NOMO-1 (cell line): ENCODE data around the gene ZNF521.
A peak's percentile ranks its signal among the peaks of the same experiment; 100 is the strongest.

Experiments used
- DNase-seq, 2 experiments: peaks; one replicate each; lab custom pipeline; 2025; ENCODE audit not compliant: unreplicated experiment in 2 of 2; lab: John Stamatoyannopoulos, UW

ZNF521 gene

DNA sequence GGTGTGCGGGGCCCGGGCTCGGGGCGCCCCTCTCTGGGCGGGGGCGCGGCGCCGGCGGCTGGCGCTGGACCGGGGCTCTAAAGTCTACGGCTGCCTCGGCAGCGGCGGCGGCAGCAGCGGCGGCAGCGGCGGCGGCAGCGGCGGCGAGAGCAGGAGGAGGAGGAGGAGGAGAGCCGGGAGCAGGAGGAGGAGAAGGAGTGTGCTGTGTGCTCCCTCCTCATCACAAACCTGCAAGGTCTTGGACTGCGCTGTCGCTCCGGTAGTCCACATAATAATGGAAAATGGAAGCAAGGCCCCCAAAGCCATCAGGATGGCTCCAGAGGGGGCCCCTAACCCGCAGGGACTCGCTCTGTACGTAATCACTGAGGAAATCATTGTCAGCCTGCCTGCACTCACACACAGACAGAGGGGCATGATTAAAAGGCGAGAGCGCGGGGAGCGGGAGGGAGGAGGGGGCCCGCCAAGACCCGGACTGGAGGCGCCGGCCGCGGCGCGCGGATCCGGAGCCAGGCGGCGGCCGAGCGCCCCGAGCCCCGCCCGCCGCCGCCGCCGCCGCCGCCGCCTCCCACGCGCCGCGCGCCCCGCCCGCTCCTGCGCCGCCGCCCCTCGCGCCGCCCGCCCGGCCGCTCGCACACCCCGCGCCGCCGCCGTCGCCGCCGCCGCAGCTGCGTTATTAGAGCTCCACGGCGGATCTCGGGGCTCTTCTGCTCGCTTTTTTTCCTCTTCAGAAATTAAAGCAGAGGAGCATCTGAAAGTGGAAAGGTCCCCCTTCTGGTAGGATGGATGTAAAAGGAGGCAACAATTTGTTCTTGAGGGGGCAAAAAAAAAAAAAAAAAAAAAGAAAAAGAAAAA, at the start of gene ZNF521:
TSS of gene ZNF521 (minus strand) at position 390 of the 852 bp plus-strand sequence. CDS start 1,220 bp downstream, outside the sequence.
- DNase-seq, result peak; percentile 94

DNA sequence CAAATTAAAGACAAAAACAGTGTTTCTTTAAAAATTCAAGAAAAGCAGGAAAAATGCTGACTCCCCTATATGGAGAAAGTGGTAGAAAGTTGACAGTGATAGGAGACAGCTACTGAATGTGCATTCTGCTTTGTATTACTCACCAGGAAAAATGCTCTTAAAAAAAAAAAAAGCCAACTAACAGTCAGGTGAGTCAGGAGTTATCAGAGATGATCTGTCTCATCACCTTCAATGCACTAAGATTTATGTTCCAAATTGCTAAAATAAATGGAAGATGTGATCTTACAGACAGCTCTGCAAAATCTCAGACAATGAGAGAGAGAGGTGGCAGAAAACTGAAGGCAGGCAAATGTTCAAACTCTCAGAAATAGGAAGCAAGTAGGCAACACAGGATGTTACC, 47.6 kb upstream of the ZNF521 start:
- DNase-seq, result no peak

DNA sequence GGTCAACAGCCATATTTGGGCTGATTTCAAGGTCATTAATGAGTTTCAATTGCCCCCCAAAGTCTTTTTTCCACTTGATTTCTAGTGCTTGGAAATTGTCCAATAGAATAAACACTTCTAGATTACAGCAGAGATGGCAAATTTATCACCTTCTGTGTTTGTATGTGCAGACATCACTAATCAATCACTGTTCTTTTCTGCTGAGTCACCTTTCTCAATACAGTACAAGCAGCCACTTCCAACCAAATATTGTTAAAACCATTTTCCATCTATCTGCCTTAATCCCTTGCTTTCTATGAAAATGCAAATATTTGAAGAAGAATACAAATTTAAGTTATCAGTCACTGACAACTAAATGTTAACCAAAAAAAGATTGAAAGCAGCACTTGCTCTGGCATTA, 40.2 kb upstream of the ZNF521 start:
- no peak for DNase-seq

DNA sequence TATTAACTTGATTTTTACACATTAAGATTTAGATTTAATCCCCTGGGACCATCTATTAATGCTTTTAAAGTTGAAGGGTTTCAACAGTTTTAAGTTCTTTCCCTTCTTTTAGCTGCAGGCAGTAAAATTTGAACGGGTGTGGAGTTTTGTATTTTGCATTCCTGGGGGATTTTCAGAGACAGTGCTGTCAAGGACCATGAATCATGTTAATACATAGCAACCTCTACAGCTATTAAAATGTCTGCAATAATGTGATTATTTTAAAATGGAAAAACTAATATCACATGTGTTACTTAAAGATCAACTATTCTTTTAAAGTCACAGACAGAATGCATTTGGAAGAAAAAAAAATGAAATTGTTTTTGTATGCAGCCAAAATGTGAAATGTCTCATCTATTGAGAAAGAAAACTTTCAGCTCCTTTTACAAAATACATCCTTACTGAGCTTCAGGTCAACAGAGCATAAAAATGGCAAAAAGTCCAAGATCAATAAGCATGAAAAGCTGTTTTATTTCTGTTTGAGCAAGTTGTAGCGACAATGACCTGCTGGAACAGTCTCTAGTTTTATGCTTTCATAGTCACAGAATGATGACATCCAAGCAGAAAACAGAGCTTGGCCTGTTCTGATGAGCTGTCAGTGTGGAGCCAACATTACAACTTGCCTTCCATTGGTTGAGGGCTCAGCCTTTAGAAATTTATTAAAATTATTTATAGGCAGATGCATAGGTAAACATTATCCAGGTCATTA, 21.6 kb upstream of the ZNF521 start:
- no peak for DNase-seq

DNA sequence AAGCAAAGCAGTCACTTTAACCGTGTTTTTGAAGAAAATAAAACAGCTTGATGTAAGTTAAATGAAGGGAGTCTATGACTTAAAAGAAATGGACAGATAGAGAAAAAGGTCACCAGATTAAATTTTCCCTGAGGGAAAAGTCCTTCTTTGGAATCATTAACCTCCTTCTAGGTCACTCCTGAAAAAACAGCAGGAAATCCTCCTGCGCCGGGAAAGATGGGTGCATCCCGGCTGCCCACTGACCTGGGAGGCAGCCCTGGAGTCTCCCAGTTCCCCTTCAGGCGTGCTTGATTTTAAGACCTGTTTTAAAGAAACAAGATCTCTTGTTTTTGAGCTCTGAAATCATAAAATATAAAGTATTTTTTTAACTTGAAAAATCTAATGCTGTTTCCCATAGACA, 18.4 kb upstream of the ZNF521 start:
- DNase-seq, result no peak

DNA sequence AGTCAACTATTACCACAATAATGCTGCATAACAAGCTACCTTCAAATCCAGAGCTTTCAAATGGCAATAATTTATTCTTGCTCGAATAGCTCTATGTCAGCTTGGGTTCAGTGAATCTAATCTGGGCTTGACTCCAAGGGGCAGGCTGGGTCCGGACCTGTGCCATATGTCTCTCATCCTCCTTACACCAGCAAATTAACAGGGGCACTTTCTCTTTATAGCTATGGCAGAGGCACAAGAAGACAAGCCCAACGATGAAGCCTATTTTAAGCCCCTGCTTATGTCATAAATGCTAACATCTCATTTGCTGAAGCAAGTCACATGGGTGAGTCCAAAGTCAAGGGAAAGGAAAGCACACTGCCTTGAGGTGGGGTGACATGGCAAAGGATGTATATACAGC, 13.3 kb upstream of the ZNF521 start:
- no peak for DNase-seq

DNA sequence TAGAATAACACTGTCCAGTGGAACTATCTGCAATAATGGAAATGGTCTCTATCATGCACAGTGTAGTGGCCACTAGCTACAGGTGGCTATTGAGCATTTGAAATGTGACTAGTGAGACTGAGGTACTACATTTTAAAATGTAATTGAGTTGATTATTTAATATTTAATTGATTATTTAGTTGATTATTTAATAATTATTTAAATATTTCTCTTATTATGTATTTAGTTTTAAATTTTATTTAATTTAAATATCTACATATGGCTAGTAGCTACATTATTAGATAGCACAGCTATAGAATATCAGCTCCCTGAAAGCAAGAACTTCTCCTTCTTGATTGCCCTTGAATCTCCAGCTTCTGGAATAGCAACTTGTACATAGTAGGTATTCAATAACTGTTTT, 12.8 kb upstream of the ZNF521 start:
- no peak for DNase-seq

DNA sequence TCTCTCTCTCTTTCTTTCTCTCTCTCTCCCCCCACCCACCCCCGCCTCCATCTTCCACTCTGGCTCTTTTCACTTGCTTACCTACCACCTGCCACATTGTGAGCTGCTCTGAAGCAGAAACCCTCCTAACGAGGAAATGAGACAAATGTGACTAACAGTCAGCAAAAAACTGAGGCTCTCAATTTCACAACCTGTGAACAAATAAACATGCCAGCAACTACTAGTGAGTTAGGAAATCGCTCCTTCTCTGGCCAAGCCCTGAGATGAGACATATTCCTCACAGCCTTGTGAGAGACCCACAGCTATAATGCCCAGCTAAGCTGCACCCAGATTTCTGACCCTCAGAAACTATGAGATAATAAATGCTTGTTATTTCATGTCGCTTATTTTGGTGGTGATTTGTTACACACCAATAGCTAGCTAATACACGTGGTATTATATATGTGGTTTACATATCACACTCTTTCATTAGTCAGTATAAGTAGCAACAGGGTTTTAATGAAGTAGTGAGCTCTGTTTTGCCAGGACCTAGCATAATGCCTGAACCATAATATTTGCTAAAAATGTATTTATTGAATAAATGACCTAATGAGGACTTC, 8.4 kb upstream of the ZNF521 start:
- DNase-seq, result peak; percentile 65 to 82

DNA sequence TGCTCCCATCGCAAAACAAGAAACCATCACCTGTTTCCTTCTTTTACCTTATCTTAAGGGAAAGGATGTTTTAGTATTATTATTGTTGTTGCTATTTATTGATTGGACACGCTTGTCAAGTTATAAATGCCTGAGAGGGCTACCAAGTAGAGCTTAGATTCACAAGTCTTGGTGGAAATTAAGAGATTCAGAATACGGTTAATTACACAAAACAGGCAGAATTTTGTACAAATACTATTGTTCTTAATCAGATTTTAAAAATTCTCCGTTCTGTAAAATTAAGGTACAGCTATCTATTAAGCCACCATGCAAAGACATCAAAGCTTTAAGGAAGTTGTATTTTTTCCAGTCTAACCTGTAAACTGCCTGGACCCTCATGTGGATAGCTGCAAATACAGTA, 1.1 kb upstream of the ZNF521 start:
- no peak for DNase-seq

DNA sequence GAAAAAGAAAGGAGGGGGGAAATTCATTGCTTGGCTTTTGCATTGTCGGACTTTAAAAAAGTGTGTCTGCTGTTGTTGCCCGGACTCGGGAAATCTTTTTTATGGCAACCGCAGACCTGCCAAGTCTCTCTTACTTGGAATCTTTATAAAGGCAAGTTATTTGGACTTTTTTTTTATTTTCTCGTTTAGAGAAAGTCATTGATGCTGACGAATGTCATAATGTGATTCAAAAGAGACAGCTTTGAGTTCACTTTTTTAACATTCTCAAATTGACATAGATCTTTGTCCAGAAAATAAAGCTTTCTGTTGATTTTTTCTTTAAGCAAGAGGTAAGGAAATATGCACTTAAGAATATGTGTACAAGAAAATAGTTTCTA, 651 bp upstream of the ZNF521 start:
- no peak for DNase-seq

DNA sequence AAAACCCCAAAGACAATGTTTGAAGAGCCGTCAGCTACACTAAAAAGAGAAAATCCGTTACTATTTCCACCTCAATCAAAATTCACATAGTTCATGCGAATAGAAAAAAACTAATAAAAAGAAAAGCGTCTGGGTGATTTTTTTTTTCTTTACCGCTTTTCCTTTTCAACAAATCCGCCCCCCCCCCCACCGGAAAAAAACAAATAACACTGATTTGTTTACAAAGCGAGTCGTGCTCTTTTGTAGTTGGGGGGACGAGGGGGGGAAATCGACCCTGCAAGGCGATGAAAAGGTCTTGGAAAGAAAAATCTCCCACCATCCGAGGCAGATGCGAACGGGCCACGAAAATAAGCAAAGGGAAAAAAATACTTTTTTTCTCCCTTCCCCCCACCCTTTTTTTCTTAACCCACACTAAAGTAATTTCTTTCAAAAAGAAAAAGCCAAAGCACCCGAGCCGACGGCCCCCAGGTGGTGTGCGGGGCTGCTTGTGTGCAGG, 638 bp downstream of the ZNF521 start:
- no peak for DNase-seq

DNA sequence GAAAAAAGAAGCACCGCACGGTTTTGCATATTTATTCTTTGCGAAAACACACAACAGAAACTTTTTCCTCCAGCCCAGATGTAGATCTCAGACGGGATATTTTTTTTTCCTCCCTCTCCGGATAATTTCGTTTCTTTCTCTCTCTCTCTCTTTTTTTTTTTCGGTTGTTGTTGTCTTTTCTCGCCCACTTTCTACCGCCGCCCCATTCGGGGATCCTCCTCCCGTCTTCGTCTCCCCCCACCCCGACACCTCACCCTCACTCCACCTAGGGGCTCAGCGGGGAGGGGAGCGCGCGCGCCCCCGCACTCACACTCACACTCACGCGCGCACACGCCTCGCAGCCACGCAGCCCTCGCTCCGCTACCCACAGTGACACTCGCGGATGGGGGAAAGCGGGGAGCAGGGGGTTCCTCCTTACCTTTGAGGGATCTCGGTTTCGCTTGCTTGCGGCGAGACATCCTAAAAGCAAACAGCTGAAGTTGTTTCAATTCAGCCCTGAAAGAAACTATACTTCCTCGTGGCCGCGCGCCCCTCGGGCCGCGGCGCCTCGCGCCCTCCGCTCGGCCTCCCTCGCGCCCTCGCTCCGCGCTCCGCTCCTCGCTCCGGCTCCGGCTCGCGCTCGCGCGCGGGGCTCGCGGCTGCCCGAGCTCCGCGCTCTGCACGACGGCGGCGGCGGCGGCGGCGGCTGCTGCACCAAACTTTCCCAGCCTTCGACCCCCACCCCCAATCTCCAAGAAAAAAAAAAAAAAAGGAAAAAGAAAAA, 1.3 kb downstream of the ZNF521 start:
- DNase-seq, result peak in 1 of 2 experiments; percentile 41

DNA sequence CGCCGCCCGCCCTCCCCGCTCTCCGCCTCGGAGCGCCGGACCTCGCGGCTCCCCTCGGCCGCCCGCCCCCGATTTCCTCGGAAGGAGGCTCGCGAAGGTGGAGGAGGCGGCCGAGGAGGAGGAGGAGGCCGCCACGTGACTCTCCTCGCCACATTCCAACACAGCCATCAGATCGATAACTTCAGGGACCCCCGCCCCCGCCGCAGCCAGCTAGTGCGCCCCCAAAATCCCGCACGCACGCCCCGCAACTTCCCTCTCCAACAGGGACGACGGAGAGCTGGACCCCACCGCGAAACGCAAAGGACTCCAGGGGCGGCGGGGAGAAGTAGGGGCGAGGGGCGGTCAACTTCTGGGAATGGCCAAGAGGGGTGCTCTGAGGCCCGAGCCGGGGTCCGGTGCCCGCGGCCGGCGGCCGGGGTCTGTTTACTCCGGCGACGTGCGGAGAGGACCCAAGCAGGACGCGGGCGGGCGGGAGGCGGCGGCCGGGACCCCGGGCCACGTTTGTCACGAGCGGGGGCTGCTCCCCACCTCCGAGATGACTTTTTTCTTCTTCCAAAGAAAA, 2.0 kb downstream of the ZNF521 start:
- DNase-seq, result no peak

DNA sequence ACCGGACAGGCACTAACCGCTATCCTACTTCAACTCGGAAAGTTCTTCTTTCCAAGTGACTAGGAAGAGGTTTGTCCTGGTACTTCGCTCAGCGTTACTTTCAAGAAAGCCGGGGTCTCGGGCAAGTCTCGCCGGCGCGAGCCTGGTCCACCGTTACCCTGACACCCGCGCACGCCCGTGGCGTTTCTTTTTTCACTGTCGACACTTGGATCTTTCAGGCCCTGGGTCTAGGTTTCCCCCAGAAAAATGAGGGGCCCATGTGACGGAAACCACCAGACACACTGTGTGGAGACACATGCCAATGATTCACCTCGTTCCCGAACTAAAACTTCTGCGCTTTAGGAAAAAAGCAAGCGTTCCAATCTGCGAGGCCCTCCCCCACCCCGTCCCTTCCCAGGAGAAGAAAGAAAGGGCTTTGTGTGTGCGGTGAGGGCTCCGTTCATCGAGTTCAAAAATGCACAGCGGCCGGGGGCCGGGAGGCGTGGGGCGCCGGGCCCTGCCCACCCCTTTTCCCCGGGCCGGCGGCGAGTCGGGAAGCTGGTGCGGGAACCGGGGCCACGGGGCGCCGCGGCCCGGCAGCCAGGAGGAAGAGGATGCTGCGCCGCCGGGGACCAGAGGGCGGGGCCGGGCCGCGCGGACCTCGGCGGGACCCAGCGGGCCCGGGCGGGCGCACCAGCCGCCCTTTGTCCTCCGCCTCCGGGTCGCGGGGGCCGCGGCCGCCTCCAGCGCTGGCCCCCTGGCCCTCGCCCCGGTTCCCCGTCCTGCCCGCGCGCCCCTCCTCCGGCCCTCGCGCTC, 2.6 kb downstream of the ZNF521 start:
- DNase-seq, result no peak

DNA sequence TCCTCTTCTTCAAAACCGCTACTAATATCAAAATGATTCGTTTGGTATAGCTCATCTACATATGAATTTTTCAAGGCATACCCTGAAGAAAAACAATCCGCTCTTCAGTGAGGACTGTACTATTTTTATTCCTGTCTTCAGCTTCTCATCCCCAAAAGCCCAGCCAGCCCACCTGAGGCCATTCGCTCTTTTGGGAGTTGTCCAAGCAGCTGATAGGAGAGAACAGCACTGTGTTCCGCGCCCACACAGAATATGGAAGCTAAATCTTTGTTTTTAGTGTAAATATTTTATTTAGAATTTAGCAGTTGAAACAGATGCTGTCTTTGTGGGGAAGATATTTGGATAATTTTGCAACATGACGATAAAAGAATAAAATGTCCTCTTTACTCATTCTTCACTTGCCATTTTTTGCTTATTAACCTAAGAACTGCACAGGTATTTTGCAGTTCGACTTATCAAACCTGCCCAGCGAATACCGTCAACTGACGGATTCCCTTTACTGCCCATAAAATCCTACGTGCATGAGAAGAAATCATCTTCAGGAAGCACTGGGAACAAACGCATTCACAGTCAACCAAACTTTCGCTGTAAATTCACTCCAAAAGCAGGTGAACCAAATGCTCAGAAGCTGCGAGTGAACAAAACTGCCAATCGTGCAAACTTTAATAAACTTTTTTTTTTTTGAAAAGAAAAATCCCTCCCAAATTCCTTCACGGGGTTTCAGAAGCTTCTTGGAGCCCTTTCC, 3.4 kb downstream of the ZNF521 start:
- peak in 1 of 2 experiments; percentile 75 for DNase-seq

DNA sequence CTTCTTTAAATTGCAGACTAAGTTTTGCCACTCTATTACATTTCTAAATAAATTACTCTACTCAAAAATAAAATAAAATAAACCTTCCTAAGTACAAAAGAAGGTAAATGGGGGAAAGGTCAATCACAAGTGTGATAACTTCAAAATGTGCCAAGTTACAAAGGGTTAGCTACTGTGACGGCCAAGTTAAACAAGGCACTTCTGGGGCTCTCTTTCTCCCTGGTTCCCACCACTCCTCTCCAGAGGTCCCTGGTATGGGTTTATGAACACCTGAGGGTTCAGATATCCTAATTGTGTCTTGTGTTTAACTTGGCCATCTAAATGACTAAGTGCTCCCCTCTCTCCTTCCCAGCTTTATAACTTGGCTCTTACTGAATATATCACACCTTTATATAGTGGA, 5.4 kb downstream of the ZNF521 start:
- DNase-seq, result no peak

DNA sequence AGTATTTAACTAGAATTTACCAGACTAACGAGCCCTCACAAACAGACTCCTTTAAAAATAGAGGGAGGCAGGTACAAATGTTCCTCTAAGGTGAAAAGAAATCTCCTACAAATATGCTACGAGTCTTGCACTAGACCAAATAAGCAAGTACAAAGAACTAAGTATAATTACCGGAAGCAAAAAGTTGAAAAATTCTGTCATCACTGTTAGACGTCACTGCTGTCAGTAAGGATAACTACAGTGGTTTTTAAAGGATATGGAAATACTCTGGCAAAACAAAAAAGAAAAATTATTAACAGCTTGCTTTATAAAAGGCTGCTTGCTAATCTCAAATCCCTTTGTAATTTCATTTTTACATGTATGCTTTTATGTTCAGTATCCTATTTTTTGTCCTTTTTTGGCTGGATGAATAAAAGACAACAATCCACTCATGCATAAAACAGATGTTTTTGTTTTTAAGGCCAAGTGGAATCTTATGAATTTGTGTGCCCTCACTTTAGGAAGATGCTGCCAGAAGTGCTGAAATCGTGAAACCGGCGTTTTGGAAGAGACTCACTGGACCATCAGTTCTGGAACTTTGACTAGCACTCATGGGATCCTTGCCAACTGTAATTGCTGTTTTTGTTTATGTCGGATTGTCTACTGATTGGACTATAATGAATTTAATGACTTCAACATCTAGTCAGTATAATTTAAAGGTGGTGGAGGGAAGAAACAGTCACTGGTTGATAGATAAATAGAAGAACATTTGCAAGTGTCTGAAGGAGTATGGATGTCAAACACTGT, 6.7 kb downstream of the ZNF521 start:
- DNase-seq, result no peak

DNA sequence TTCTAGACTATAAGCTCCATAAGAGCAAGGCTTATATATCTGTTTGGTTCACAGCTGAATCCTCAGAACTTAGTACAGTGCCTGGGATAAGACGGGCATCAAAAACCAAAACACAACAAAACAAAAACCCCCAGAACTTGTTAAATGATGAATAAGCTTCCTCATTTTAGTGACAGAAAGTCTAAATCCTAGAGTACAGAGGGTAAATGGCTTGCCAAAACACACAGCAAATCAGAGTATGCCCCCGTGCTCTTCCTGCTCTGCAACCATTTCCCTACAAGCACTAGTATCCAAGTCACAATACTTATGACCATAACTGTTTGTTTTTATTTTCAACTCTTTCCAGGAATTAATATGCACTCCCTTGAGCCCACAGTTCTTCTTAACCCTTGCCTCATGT, 10.1 kb downstream of the ZNF521 start:
- peak in 1 of 2 experiments; percentile 54 for DNase-seq
